ENCODE results near the gene CDH23.

Gene CDH23

DNA sequence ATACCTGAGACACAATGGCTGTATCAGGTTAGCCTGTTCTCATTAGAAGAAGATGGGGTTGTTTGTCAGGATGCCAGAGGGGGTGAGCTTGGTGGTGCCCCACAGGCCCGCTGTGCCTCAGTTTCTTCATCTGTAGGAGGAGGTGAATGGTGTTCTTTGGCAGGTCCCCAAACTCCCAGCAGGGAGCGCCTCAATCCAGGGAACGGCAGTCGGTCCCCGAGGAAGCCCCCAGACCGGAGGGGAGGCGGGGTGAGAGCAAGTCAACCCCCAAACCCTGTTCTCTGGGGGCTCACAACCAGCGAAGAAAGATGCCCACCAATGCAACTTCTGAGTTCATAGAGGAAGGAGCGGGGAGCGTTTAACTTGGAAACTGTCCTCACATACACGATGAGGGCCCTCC lies 306.9 kb downstream of the CDH23 start:
- DNase-seq (ENCODE audit: low read depth) = no peak
- H3K4me3 ChIP-seq (ENCODE audit: low read length) = no peak overlapping the region
- TF ChIP-seq, protein P1, sequence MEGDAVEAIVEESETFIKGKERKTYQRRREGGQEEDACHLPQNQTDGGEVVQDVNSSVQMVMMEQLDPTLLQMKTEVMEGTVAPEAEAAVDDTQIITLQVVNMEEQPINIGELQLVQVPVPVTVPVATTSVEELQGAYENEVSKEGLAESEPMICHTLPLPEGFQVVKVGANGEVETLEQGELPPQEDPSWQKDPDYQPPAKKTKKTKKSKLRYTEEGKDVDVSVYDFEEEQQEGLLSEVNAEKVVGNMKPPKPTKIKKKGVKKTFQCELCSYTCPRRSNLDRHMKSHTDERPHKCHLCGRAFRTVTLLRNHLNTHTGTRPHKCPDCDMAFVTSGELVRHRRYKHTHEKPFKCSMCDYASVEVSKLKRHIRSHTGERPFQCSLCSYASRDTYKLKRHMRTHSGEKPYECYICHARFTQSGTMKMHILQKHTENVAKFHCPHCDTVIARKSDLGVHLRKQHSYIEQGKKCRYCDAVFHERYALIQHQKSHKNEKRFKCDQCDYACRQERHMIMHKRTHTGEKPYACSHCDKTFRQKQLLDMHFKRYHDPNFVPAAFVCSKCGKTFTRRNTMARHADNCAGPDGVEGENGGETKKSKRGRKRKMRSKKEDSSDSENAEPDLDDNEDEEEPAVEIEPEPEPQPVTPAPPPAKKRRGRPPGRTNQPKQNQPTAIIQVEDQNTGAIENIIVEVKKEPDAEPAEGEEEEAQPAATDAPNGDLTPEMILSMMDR (IDR thresholded peaks at IDR 0.05; ENCODE audit: insufficient read depth, low read depth, low read length, missing control alignments) = no peak

DNA sequence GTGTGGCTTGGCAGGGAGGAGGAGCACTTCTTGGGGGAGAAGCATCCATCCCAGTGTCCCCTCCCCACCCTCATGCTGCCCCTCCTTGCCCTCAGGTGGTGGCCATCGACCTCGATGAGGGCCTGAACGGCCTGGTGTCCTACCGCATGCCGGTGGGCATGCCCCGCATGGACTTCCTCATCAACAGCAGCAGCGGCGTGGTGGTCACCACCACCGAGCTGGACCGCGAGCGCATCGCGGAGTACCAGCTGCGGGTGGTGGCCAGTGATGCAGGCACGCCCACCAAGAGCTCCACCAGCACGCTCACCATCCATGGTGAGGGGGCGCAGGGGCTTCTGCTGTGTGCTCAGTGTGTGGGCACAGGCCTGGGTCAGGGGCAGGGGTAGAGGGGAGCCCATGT lies 308.1 kb downstream of the CDH23 start:
- TF ChIP-seq, protein P1 (IDR thresholded peaks at IDR 0.05; ENCODE audit: insufficient read depth, low read depth, low read length, missing control alignments) = no peak
- H3K4me3 ChIP-seq (ENCODE audit: low read length) = no peak overlapping the region
- no peak for DNase-seq (ENCODE audit: low read depth)

DNA sequence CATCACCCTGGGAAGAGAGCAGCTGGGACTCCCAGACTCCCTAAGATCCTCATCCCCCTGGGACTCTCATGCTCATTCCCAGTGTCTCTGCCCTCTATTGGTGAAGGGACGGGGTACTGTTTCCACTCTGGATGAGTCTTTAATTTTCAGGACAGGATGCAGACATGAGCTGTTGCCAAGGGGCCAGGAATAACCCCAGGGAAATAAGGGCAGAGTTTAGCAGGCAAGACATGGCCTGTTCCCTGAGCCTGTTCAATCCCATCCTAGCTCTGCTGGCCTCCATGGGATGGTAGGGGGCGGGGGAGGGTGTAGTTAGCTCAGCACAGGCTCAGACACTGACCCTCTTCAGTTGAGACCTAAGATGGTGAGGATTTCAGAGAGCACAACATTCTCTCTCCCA lies 308.9 kb downstream of the CDH23 start:
- DNase-seq (ENCODE audit: low read depth) = peak; percentile 63
- no peak overlapping the region for H3K4me3 ChIP-seq (ENCODE audit: low read length)
- TF ChIP-seq, protein P1 (IDR thresholded peaks at IDR 0.05; ENCODE audit: insufficient read depth, low read depth, low read length, missing control alignments) = no peak

DNA sequence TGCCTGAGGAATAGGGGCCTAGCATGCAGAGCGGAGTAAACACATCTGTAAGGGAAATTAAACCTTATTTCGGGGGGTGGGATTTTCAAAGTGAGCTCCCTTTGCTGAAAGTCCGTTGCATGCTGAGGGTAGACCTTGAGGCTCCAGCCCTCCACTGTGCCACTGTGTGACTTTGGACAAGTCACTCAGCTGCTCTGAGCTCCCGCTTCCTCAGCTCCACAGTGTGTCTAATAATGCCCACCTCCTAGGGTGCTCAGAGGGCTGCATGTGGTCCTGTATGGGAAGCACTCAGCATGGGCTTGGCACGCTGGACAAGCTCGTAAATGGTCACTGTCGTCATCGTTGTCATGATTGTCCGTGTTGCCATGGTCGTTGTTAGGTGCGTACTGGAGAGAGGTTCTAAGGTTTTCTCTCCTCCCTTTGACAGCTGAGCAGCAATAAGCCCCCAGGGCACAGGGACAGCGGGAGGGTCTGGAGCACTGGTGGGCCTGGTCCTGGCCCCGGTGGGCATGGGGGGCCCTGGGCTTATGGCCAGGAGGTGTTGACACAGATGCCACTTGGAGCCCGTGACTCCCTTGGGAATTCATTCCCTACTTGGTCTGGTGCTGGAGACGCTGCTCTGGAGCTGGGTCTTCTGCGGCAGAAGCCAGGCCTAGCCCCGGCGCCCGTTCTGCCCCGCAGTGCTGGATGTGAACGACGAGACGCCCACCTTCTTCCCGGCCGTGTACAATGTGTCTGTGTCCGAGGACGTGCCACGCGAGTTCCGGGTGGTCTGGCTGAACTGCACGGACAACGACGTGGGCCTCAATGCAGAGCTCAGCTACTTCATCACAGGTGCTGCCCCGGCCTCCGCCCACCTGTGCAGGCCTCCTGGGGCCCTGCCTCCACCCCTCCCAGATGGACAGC lies 309.7 kb downstream of the CDH23 start:
- no peak for DNase-seq (ENCODE audit: low read depth)
- TF ChIP-seq, protein P1 (IDR thresholded peaks at IDR 0.05; ENCODE audit: insufficient read depth, low read depth, low read length, missing control alignments) = no peak
- H3K4me3 ChIP-seq (ENCODE audit: low read length) = no peak overlapping the region

DNA sequence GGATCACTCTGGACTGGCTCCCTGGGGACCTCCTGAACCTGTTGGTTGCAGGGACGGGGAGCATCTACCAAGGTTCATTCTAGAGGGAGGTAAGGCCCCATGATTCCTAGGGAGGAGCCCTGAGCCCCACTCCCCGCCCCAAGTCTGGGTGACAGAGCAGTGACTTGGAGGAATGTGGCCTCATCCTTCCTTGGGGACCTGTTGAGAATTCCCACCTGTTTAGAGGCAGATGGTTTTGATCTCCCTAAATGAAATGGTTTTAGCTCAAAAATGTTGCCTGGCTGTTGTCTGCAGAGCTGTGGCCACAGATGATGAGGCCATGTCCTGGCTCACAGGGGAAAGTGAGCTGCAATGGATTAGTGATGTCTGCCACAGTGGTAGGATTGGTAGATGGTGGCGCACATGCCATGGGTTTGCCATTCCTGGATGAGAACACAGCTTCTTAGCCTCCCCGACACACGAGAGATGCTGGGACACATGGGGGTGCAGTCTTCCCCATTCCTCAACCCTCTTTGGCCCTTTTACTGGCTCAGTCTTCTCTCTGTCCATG lies 310.6 kb downstream of the CDH23 start:
- DNase-seq (ENCODE audit: low read depth) = no peak
- no peak overlapping the region for H3K4me3 ChIP-seq (ENCODE audit: low read length)
- TF ChIP-seq, protein P1 (IDR thresholded peaks at IDR 0.05; ENCODE audit: insufficient read depth, low read depth, low read length, missing control alignments) = no peak

DNA sequence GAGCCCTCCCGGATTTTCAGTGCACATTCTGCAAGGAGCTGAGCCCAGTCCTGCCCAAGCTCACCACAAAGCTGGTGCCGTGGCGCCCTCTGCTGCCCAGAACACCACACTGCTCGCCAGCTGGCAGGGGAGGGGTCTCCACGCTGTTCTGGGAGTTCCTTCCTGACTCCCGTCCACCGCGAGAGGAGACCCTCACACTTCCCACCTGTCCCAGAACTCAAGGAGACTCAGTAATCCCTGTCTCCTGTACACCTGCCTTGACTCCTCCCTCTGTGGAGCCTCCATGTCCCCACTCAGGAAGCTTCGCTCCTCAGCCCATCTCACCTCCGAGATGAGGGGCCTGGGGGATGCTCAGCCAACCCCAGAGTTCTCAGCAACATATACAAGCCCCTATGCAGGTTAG lies 311.6 kb downstream of the CDH23 start:
- peak; percentile 40 for DNase-seq (ENCODE audit: low read depth)
- no peak overlapping the region for H3K4me3 ChIP-seq (ENCODE audit: low read length)
- TF ChIP-seq, protein P1 (IDR thresholded peaks at IDR 0.05; ENCODE audit: insufficient read depth, low read depth, low read length, missing control alignments) = peak; percentile 84

All from epithelial cell of esophagus (primary cell).